Keratinocyte (primary cell): ENCODE results near the gene GLI3. TPM values are rescaled to one million over a fixed set of nuclear protein-coding genes. Genes with fewer than 3 reads are reported as not detected.
A peak's percentile ranks its signal among the peaks of the same experiment; 100 is the strongest.

Experiments
- DNase-seq: peaks from one replicate; pipeline ENCODE4 v3.0.0-alpha.2; 2011; ENCODE audit warnings: low read depth, missing footprints, low spot score
- FAIRE-seq: peaks from 2 replicates; lab custom pipeline; 2011; peaks lifted over from hg19 to GRCh38; lab: Jason Lieb, UNC
- H2AFZ ChIP-seq: 2 replicates; pipeline ENCODE4 v1.6.0; 2012; ENCODE audit warnings: low read length, control low read depth, inconsistent platforms; ENCODE audit not compliant: control insufficient read depth
- H3K27ac ChIP-seq: 2 replicates; pipeline ENCODE4 v1.5.1; 2011; ENCODE audit warnings: low read length; ENCODE audit not compliant: control insufficient read depth, insufficient read depth
- H3K27me3 ChIP-seq: 3 replicates; pipeline ENCODE4 v1.6.0; 2011; ENCODE audit warnings: low read length; ENCODE audit not compliant: control insufficient read depth, insufficient read depth; ENCODE audit errors: extremely low read depth
- H3K36me3 ChIP-seq, 2 experiments: 2 replicates in 1 of 2; 3 replicates in 1 of 2; pipeline ENCODE4 v1.5.1; 2011; ENCODE audit warnings: low read length in 2 of 2, mild to moderate bottlenecking in 1 of 2; ENCODE audit not compliant: control insufficient read depth in 2 of 2, insufficient read depth in 2 of 2; ENCODE audit errors: extremely low read depth in 1 of 2
- H3K4me1 ChIP-seq: 3 replicates; pipeline ENCODE4 v1.5.1; 2011; ENCODE audit warnings: low read length; ENCODE audit not compliant: control insufficient read depth, insufficient read depth; ENCODE audit errors: extremely low read depth
- H3K4me2 ChIP-seq: 3 replicates; pipeline ENCODE4 v1.6.0; 2011; ENCODE audit warnings: low read depth, low read length; ENCODE audit not compliant: control insufficient read depth, insufficient read depth; ENCODE audit errors: extremely low read depth
- H3K4me3 ChIP-seq, 3 experiments: fragments of 200-600 bp in 1 of 3; sonication (generic) in 1 of 3; 2 replicates in 2 of 3; 3 replicates in 1 of 3; pipeline ENCODE4 v1.5.1; 2011 to 2016; ENCODE audit warnings: low read length in 3 of 3, mild to moderate bottlenecking in 3 of 3, control low read depth in 2 of 3, inconsistent platforms in 1 of 3, low read depth in 1 of 3, mixed read lengths in 1 of 3, mixed run types in 1 of 3, moderate library complexity in 1 of 3; ENCODE audit not compliant: control insufficient read depth in 2 of 3, insufficient read depth in 2 of 3; ENCODE audit errors: extremely low read depth in 1 of 3
- H3K79me2 ChIP-seq: 2 replicates; pipeline ENCODE4 v1.6.0; 2012; ENCODE audit warnings: low read length; ENCODE audit not compliant: control insufficient read depth, insufficient read depth
- H3K9ac ChIP-seq: 3 replicates; pipeline ENCODE4 v1.6.0; 2011; ENCODE audit warnings: low read length; ENCODE audit not compliant: control insufficient read depth, insufficient read depth; ENCODE audit errors: extremely low read depth
- H3K9me1 ChIP-seq: 3 replicates; pipeline ENCODE4 v1.6.0; 2011; ENCODE audit warnings: low read length; ENCODE audit not compliant: control insufficient read depth, insufficient read depth; ENCODE audit errors: extremely low read depth
- H3K9me3 ChIP-seq: 2 replicates; pipeline ENCODE4 v1.5.1; 2012; ENCODE audit warnings: low read depth, low read length; ENCODE audit not compliant: control insufficient read depth
- H4K20me1 ChIP-seq: 3 replicates; pipeline ENCODE4 v1.6.0; 2011; ENCODE audit warnings: low read length; ENCODE audit not compliant: control insufficient read depth, insufficient read depth; ENCODE audit errors: extremely low read depth
- CTCF ChIP-seq, 3 experiments: IDR thresholded peaks in 1 of 3; conservative IDR thresholded peaks in 1 of 3; optimal IDR thresholded peaks in 1 of 3; 2 replicates in 2 of 3; 3 replicates in 1 of 3; pipeline versions ENCODE3 to v1.5.1; 2011; ENCODE audit warnings: low read length in 3 of 3, mild to moderate bottlenecking in 3 of 3, moderate library complexity in 2 of 3, control low read depth in 1 of 3, inconsistent platforms in 1 of 3; ENCODE audit not compliant: insufficient read depth in 2 of 3; ENCODE audit errors: extremely low read depth in 1 of 3
- EZH2 ChIP-seq: IDR thresholded peaks from one replicate; pipeline ENCODE4 v1.6.1; 2012; ENCODE audit warnings: inconsistent platforms, mild to moderate bottlenecking, low read length, moderate library complexity
- dilution Hi-C: fragments of 300-500 bp; cut with MboI; formaldehyde crosslinking; loops from one replicate; pipeline ENCODE4 v1.7.0; 2020; ENCODE audit warnings: low sequenced_read_pairs; ENCODE audit not compliant: extremely low pct_ligation_motif_present
- polyA plus RNA-seq, 5 experiments: library from polyadenylated mRNA; depleted of rRNA in 3 of 5; stranded (reverse) in 3 of 5; stranded (forward) in 1 of 5; unstranded in 1 of 5; fragments of >200 nt; gene quantifications; 1 replicate in 1 of 5; 2 replicates in 3 of 5; 3 replicates in 1 of 5; pipeline versions ENCODE4 v1.2.1 to v1.2.3, GENCODE V29; 2011 to 2012; ENCODE audit warnings: missing spikeins in 2 of 5, low read depth in 1 of 5, low replicate concordance in 1 of 5

GLI3 gene
- polyA plus RNA-seq, 1 donor (not counting 4 experiments of a cell fraction or from before 2014, with no cell fraction given), result 3.6 TPM

GRCh38 chr7:42128703-42129102, 108.3 kb downstream of the GLI3 start:
- TF ChIP-seq CTCF (optimal IDR thresholded peaks at IDR 0.05 in 1 of 3, IDR thresholded peaks at IDR 0.05 in 1 of 3, conservative IDR thresholded peaks at IDR 0.05 in 1 of 3; ENCODE audit: extremely low read depth in 1 of 3, insufficient read depth in 2 of 3, low read length in 3 of 3), result peak in 2 of 3 experiments; percentile 16 to 50
- no peak for TF ChIP-seq EZH2
- Histone ChIP-seq H3K79me2 (no peaks in the 10 kb centered on the region), H3K27ac (no peak overlapping the region), H3K9me3 (no peaks in the 10 kb centered on the region), H3K4me1 (peaks cover 5% of the 10 kb centered on the region), H3K4me2 (no peak overlapping the region), H3K9me1 (no peaks in the 10 kb centered on the region), H3K4me3 (no peak overlapping the region), H2AFZ (no peak overlapping the region), H3K9ac (no peak overlapping the region), H3K27me3 (no peaks in the 10 kb centered on the region), H4K20me1 (no peaks in the 10 kb centered on the region), H3K36me3 (no peaks in the 10 kb centered on the region)
- dilution Hi-C loops, result no loop called here
- FAIRE-seq, result no peak
- DNase-seq, result no peak

- H3K36me3 ChIP-seq, result no peaks in the 10 kb centered on the region
- dilution Hi-C loops, result no loop called here
- FAIRE-seq (no peak), DNase-seq (no peak)
- H3K9me3 ChIP-seq, result no peaks in the 10 kb centered on the region
- H3K79me2 ChIP-seq, result no peaks in the 10 kb centered on the region
- H3K27ac ChIP-seq, result no peak overlapping the region
- H3K9ac ChIP-seq, result no peak overlapping the region
- H4K20me1 ChIP-seq, result no peaks in the 10 kb centered on the region
- TF ChIP-seq EZH2 (no peak), CTCF (optimal IDR thresholded peaks at IDR 0.05 in 1 of 3, IDR thresholded peaks at IDR 0.05 in 1 of 3, conservative IDR thresholded peaks at IDR 0.05 in 1 of 3; ENCODE audit: extremely low read depth in 1 of 3, insufficient read depth in 2 of 3, low read length in 3 of 3) (no peak)
- H3K4me3 ChIP-seq, result no peak overlapping the region
- H2AFZ ChIP-seq, result no peak overlapping the region
- H3K27me3 ChIP-seq, result no peaks in the 10 kb centered on the region
- no peak overlapping the region for H3K4me2 ChIP-seq
- H3K4me1 ChIP-seq, result peaks cover 2% of the 10 kb centered on the region
- H3K9me1 ChIP-seq, result no peaks in the 10 kb centered on the region
Observed at GRCh38 chr7:42127232-42127622, 109.8 kb downstream of the GLI3 start.
